Kidney (tissue), 14 donors: ENCODE measurements around the gene CERS3. TPM values are rescaled to one million over a fixed set of nuclear protein-coding genes. Genes with fewer than 3 reads are reported as not detected.

Experiments
- DNase-seq, 5 donors: peaks; one replicate each; pipeline ENCODE4 v3.0.0-alpha.2; 2013 to 2020
- FAIRE-seq: peaks from 2 replicates; lab custom pipeline; 2012; peaks lifted over from hg19 to GRCh38; lab: Jason Lieb, UNC
- H3K27ac ChIP-seq, 2 donors: one replicate each; pipeline ENCODE4 v1.7.0; 2013; ENCODE audit warnings: low read depth in 2 of 2, low read length in 2 of 2, inconsistent platforms in 1 of 2
- H3K27me3 ChIP-seq: one replicate; pipeline ENCODE4 v1.7.1; 2013; ENCODE audit warnings: low read length, inconsistent platforms; ENCODE audit not compliant: control insufficient read depth, insufficient read depth
- H3K36me3 ChIP-seq, 3 donors: one replicate each; pipeline versions ENCODE4 v1.7.0 to v1.7.1; 2013; ENCODE audit warnings: low read length in 3 of 3, control low read depth in 1 of 3, inconsistent platforms in 1 of 3; ENCODE audit not compliant: insufficient read depth in 3 of 3, control insufficient read depth in 2 of 3
- H3K4me1 ChIP-seq, 3 donors: one replicate each; pipeline versions ENCODE4 v1.7.0 to v1.7.1; 2013; ENCODE audit warnings: low read length in 3 of 3, inconsistent platforms in 1 of 3, low read depth in 1 of 3; ENCODE audit not compliant: control insufficient read depth in 2 of 3, insufficient read depth in 2 of 3
- H3K4me3 ChIP-seq, 3 donors: one replicate each; pipeline versions ENCODE4 v1.7.0 to v1.8.1; 2013; ENCODE audit warnings: low read length in 3 of 3, control low read depth in 1 of 3, inconsistent platforms in 1 of 3
- H3K9ac ChIP-seq, 3 donors: one replicate each; pipeline versions ENCODE4 v1.7.0 to v1.7.1; 2013; ENCODE audit warnings: low read length in 3 of 3, control low read depth in 1 of 3, inconsistent platforms in 1 of 3
- H3K9me3 ChIP-seq, 3 donors: one replicate each; pipeline versions ENCODE4 v1.7.0 to v1.7.1; 2013; ENCODE audit warnings: low read length in 3 of 3, control low read depth in 1 of 3, inconsistent platforms in 1 of 3; ENCODE audit not compliant: control insufficient read depth in 2 of 3, insufficient read depth in 1 of 3
- intact Hi-C: fragments of 100-400 bp; cut with DNase I; formaldehyde crosslinking; loops from one replicate; pipeline ENCODE4 v1.11.1; 2022
- polyA plus RNA-seq: library from polyadenylated mRNA; stranded (reverse); fragments of 350-450 nt; fragmentation: Illumina TruSeq; extraction: RNeasy Lipid Tissue Mini Kit (QIAGEN cat#74804); gene quantifications from one replicate; pipeline ENCODE4 v1.2.3, GENCODE V29; 2014; ENCODE audit warnings: low read depth, low replicate concordance; ENCODE audit not compliant: insufficient read depth
- total RNA-seq: library from RNA; stranded (reverse); fragmentation: NEBNext Ultra II Directional; extraction: Animal tissue kit (Norgen Biotek cat#: 25700); gene quantifications from one replicate; pipeline ENCODE4 v1.2.1, GENCODE V29; 2021
- TF ChIP-seq, protein P1 (sequence below): IDR thresholded peaks from 3 replicates; pipeline ENCODE4 v1.5.1; 2012; ENCODE audit warnings: mild to moderate bottlenecking, moderate library complexity, borderline replicate concordance; ENCODE audit not compliant: insufficient read depth; ENCODE audit errors: extremely low read depth
- donor health status: control.
- donor health status: control.
- donor health status: control.
- donor health status: control.
- donor health status: control.
- donor health status: DM: yes; HTN: yes; CAD: no.
- donor health status: Normal renal cell carcinoma (clear cell type).

Gene CERS3
- total and polyA plus RNA-seq, 2 donors from 2014 or later = 0.31 TPM; not detected in 1

DNA sequence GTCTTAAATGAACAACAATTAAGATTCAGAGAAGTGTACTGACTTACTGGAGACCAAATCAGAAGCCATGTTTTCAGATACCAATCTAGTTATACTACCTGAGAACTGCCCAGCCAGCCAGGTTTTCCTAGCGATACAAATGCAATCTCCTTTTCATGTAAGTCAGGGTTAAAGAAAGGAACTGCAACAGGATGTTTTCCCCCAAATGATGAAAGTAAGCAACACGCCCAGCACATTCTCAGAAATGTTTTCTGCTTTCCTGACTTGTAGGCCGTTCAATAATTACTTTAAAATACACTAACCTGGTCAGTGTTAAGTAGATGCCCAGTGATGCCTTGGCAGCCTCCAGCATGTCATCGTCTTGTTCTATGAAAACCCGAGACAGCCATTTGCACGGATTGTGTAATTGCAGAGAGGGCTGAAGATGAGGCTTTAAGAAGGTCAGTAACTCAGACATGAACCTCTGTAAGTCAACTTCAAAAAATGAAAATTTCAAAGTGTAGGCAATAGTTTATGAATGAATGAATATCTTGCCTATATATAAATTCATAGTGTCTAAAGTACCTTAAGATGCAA lies 42.9 kb upstream of the CERS3 start:
- no peaks in the 10 kb centered on the region for H3K9me3 ChIP-seq
- FAIRE-seq (no peak), DNase-seq (no peak)
- peaks cover 0 to 22% (median 5%) of the 10 kb centered on the region in 3 donors for H3K36me3 ChIP-seq
- no peak overlapping the region for H3K9ac ChIP-seq
- intact Hi-C loops = no loop called here
- TF ChIP-seq, protein P1, sequence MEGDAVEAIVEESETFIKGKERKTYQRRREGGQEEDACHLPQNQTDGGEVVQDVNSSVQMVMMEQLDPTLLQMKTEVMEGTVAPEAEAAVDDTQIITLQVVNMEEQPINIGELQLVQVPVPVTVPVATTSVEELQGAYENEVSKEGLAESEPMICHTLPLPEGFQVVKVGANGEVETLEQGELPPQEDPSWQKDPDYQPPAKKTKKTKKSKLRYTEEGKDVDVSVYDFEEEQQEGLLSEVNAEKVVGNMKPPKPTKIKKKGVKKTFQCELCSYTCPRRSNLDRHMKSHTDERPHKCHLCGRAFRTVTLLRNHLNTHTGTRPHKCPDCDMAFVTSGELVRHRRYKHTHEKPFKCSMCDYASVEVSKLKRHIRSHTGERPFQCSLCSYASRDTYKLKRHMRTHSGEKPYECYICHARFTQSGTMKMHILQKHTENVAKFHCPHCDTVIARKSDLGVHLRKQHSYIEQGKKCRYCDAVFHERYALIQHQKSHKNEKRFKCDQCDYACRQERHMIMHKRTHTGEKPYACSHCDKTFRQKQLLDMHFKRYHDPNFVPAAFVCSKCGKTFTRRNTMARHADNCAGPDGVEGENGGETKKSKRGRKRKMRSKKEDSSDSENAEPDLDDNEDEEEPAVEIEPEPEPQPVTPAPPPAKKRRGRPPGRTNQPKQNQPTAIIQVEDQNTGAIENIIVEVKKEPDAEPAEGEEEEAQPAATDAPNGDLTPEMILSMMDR = no peak
- H3K4me3 ChIP-seq = no peak overlapping the region
- H3K4me1 ChIP-seq = no peaks in the 10 kb centered on the region
- no peak overlapping the region for H3K27ac ChIP-seq
- H3K27me3 ChIP-seq = no peaks in the 10 kb centered on the region

DNA sequence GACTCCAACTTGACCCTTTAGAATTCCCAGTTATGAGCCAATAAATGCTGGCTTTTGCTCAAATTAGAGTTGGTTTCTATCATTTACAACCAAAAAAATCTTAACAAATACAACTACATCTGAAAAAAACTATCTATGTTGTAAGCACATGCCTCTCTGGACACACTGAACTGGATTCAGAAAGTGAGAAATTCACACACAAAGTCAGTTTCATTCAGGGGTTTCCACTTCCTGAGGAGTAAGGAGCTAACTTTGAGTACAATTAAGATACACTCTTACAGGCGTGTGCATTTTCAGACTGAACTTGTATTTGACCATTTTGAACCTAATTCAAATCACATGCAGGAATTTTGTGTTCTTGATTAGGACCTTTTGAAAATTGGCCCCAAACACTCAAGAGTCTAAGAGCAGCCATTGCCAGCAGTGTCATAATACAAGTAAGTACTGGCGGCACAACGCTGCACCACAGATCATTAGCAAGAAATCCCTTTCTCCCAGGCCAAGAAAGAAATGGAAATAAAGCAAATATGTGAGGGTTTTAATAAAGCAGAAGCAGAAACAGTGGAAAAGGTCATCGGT lies 42.1 kb upstream of the CERS3 start:
- Histone ChIP-seq H3K9ac (no peak overlapping the region), H3K4me1 (no peaks in the 10 kb centered on the region), H3K27me3 (no peaks in the 10 kb centered on the region), H3K36me3 (peaks cover 0 to 22% (median 5%) of the 10 kb centered on the region in 3 donors), H3K9me3 (no peaks in the 10 kb centered on the region), H3K4me3 (no peak overlapping the region), H3K27ac (no peak overlapping the region)
- TF ChIP-seq, protein P1 = no peak
- FAIRE-seq (no peak), DNase-seq (no peak)
- intact Hi-C loops = no loop called here

DNA sequence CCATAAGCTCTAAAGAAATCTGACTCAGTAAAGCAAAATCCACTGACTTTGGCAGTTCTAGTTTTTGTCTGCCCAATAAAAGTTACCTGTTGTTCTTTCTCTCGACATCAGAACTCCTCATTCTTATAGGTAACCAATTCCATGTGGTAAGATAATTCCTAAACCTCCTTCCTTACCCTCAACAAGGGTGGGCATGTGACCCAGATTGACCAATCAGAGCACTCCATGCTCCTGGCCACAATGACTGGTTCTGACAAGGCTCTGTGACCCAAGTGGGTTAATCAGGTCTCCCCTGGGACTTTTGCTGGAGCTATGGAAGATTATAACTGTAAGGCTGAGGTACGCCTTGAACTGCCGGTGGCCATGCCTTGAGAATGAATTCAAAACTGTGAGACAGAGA lies 41.5 kb upstream of the CERS3 start:
- Histone ChIP-seq H3K9me3 (no peaks in the 10 kb centered on the region), H3K9ac (no peak overlapping the region), H3K4me3 (no peak overlapping the region), H3K27me3 (no peaks in the 10 kb centered on the region), H3K27ac (no peak overlapping the region), H3K36me3 (peaks cover 0 to 22% (median 5%) of the 10 kb centered on the region in 3 donors), H3K4me1 (no peaks in the 10 kb centered on the region)
- TF ChIP-seq, protein P1 = no peak
- DNase-seq (no peak), FAIRE-seq (no peak)
- intact Hi-C loops = no loop called here

DNA sequence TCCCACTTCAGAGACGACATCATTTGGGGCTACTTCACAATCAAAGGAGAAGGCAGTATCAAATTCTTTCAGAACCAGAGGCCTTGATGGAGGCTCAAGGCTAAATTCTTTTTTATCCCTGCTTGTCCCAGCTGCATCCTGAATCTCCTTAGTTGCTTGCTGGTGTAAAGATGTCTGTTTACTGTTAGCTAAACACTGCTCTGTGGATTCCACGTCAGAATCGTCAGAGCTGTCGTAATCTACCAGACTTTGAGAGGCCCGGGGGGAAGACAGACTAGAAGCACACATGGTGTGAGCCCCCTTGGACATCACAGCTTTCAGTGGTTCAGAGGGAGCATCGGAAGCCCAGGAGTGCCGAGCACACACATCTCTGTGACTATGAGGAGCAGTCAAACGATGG lies 40.6 kb upstream of the CERS3 start:
- Histone ChIP-seq H3K4me1 (no peaks in the 10 kb centered on the region), H3K4me3 (no peak overlapping the region), H3K27me3 (no peaks in the 10 kb centered on the region), H3K36me3 (peaks cover 0 to 22% (median 5%) of the 10 kb centered on the region in 3 donors), H3K27ac (no peak overlapping the region), H3K9me3 (no peaks in the 10 kb centered on the region), H3K9ac (no peak overlapping the region)
- intact Hi-C loops = no loop called here
- FAIRE-seq (no peak), DNase-seq (no peak)
- TF ChIP-seq, protein P1 = no peak
